Motor neuron (in vitro differentiated cells): ENCODE measurements around the gene PRSS56. TPM values are rescaled to one million over a fixed set of nuclear protein-coding genes. Genes with fewer than 3 reads are reported as not detected.
A peak's percentile ranks its signal among the peaks of the same experiment; 100 is the strongest.

Experiments used
- ATAC-seq, 8 experiments: fragments of 200-7000 bp; cut with Tn5 transposase; replicated peaks in 6 of 8; 2 replicates each; pipeline ENCODE4 v1.8.0; 2021; ENCODE audit warnings: mild to moderate bottlenecking in 8 of 8, moderate library complexity in 8 of 8
- H3K27ac ChIP-seq, 2 donors: fragments of 250-450 bp; sonication (Bioruptor Pico); 2 replicates each; pipeline ENCODE4 v1.9.0; 2021; ENCODE audit warnings: antibody characterized with exemption in 2 of 2, mild to moderate bottlenecking in 2 of 2, moderate library complexity in 1 of 2
- H3K4me1 ChIP-seq, 2 donors: fragments of 250-450 bp; sonication (Bioruptor Pico); replicated peaks in 1 of 2; 2 replicates each; pipeline ENCODE4 v1.6.1; 2021; ENCODE audit warnings: antibody characterized with exemption in 2 of 2, mild to moderate bottlenecking in 2 of 2, moderate library complexity in 1 of 2
- H3K4me3 ChIP-seq, 5 donors: fragments of 250-450 bp; sonication (Bioruptor Pico); 2 replicates each; pipeline ENCODE4 v1.9.0; 2021; ENCODE audit warnings: antibody characterized with exemption in 5 of 5, mild to moderate bottlenecking in 5 of 5, moderate library complexity in 4 of 5
- WGBS, 10 experiments: fragments of 450-650 bp; shearing (Covaris generic); methylation state at CpG; one replicate each; pipeline ENCODE4 v1.0.0; 2022; 5-methylcytosine and 5-hydroxymethylcytosine counted together
- in situ Hi-C, 9 experiments: fragments of 400-800 bp; cut with MboI; loops; one replicate each; pipeline ENCODE4 v1.15.0; 2021; ENCODE audit warnings: low sequenced_read_pairs in 9 of 9, low pct_unique_long_range_greater_than_20kb in 2 of 9; ENCODE audit not compliant: unreplicated experiment in 9 of 9
- total RNA-seq, 8 experiments: library from RNA; unstranded; fragments of 300-600 nt; gene quantifications; 2 replicates each; pipeline versions ENCODE4 v1.2.3 to v1.2.4, GENCODE V29; 2022

The PRSS56 gene
- total RNA-seq, 8 experiments from 2014 or later, result 0.08 to 1.9 (median 0.58) TPM; not detected in 2

DNA sequence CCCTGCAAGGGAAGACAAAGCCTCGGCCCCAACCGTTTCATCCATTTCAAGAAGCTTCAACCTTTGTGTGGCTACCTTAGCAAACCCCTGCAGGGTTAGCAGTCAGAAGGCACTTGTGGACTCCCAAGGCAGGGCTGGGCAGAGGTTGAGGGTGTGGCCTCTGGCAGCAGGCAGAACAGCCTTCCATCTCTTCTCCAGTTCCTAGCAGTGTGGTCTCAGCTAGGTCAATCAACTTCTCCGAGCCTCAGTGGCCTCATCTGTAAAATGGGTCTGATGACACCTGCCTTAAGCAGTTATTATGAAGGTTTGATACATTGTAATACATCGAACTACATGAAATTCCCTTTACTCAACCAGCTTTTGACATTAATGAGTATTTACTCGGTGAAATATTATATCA, 6.8 kb upstream of the PRSS56 start:
- peak in 1 of 8 experiments; percentile 16 for ATAC-seq
- in situ Hi-C loops, result loop anchor here in 2 of 9 experiments (25.0 kb wide), 1 partner anchor 601 kb away; no protein-coding TSS in a partner anchor
- Histone ChIP-seq H3K4me3 (no peak overlapping the region), H3K4me1 (peaks cover 40 to 45% of the 10 kb centered on the region in 2 donors), H3K27ac (peak overlapping the region; percentile 13 to 73)
- 13 to 100% (median 61%) methylated on average over 2 to 4 of the region's 5 CpGs; no CpG with 5 or more reads in 1 of the 10 experiments for WGBS, 10 experiments

- Histone ChIP-seq H3K27ac (peak overlapping the region; percentile 28 to 52), H3K4me1 (peaks cover 50 to 52% of the 10 kb centered on the region in 2 donors), H3K4me3 (no peak overlapping the region)
- peak in 1 of 8 experiments; percentile 48 for ATAC-seq
- in situ Hi-C loops, result loop anchor here in 2 of 9 experiments (25.0 kb wide), 1 partner anchor 603 kb away; no protein-coding TSS in a partner anchor
- 60 to 91% (median 88%) methylated on average over 1 to 7 of the region's 7 CpGs; no CpG with 5 or more reads in 2 of the 10 experiments for WGBS, 10 experiments
Observed at GRCh38 chr2:232515639-232516038, 4.5 kb upstream of the PRSS56 start.

DNA sequence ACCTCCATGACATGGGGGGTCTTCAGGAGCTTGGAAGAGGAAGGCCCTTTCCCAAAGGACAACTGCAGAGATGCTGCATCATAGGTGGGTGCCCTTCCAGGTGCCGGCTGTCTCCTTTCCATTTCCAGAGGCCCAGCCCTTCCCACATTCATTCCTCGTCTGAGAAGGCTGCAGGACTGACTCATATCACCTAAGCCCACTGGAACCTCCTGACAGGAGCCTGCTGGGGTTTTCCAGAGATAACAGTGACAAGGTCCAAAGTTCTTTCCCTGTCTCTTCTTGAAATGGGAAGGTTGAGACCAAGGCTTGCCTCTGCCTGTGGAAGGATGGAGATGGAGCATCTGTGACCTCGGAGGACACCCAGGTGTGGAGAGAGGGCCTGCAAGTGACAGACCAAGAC, 3.6 kb upstream of the PRSS56 start:
- Histone ChIP-seq H3K27ac (no peak overlapping the region), H3K4me1 (peaks cover 44 to 45% of the 10 kb centered on the region in 2 donors), H3K4me3 (no peak overlapping the region)
- WGBS, 10 experiments, result 50 to 100% (median 80%) methylated on average over 1 to 3 of the region's 3 CpGs; no CpG with 5 or more reads in 6 of the 10 experiments
- ATAC-seq, result no peak
- in situ Hi-C loops, result loop anchor here in 2 of 9 experiments (25.0 kb wide), 1 partner anchor 604 kb away; no protein-coding TSS in a partner anchor

DNA sequence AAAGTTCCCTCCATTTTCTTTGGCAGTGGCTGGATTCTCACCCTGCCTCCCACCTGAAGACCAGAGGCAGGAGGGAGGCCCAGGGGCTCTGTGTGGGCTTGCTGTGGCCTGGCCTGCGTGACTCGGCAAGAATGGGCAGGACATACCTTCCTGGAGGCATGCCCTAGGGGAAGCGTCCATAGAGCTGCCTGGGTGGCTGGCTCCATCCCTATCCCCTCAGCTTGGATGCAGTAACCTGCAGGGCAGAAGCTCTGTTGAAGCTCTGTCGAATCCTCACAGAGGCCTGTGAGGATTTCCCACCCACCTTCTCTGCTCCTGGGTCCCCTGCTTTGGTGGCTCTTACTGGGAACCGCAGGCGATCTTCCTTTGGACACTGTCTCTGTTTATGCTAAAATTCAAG, 1.3 kb upstream of the PRSS56 start:
- peaks cover 38 to 42% of the 10 kb centered on the region in 2 donors for H3K4me1 ChIP-seq
- in situ Hi-C loops, result loop anchor here in 2 of 9 experiments (25.0 kb wide), 1 partner anchor 607 kb away; no protein-coding TSS in a partner anchor
- H3K4me3 ChIP-seq, result no peak overlapping the region
- no peak overlapping the region for H3K27ac ChIP-seq
- WGBS, 10 experiments, result 0 to 81% (median 61%) methylated on average over 1 to 4 of the region's 6 CpGs; no CpG with 5 or more reads in 5 of the 10 experiments
- no peak for ATAC-seq

- WGBS, 10 experiments, result 30% methylated on average over 2 of the region's 15 CpGs; no CpG with 5 or more reads in 9 of the 10 experiments
Observed at GRCh38 chr2:232520489-232520888, 301 bp downstream of the PRSS56 start.

GRCh38 chr2:232521098-232521497, 910 bp downstream of the PRSS56 start:
- 90 to 93% (median 93%) methylated on average over 2 to 7 of the region's 14 CpGs; no CpG with 5 or more reads in 7 of the 10 experiments for WGBS, 10 experiments
- ATAC-seq, result no peak
- in situ Hi-C loops, result loop anchor here in 4 of 9 experiments (10.0 to 25.0 kb wide), 3 partner anchors 66 to 616 kb away; partner anchors contain the start of gene ALPI (in 1 of the 4)
- peaks cover 39 to 48% of the 10 kb centered on the region in 2 donors for H3K4me1 ChIP-seq
- no peak overlapping the region for H3K4me3 ChIP-seq
- H3K27ac ChIP-seq, result no peak overlapping the region

More at GRCh38 chr2:232520489-232520888, 301 bp downstream of the PRSS56 start:
- Histone ChIP-seq H3K4me3 (no peak overlapping the region), H3K4me1 (peaks cover 36 to 46% of the 10 kb centered on the region in 2 donors), H3K27ac (no peak overlapping the region)
- ATAC-seq, result no peak
- in situ Hi-C loops, result loop anchor here in 4 of 9 experiments (10.0 to 25.0 kb wide), 3 partner anchors 66 to 616 kb away; partner anchors contain the start of gene ALPI (in 1 of the 4)

DNA sequence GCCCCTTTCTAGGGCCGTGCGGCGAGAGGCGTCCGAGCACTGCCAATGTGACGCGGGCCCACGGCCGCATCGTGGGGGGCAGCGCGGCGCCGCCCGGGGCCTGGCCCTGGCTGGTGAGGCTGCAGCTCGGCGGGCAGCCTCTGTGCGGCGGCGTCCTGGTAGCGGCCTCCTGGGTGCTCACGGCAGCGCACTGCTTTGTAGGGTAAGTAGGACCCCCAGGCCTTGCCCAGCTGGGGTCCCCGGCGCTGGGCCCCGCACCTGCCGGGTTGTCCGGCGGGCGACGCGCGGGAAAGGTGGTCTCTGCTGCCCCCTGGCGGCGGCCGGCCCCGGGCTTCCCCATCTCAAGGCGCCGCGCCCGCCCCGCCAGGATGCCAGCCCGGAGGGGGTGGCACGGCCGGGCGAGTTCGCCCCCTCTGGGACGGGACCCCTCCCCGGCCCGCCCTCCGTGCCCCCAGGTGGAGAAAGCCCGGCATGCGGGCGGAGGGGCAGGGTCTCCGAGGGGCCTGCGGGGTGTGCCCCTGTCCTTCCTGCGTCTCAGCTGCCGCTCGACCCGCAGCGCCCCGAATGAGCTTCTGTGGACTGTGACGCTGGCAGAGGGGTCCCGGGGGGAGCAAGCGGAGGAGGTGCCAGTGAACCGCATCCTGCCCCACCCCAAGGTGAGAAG, 1.9 kb downstream of the PRSS56 start:
- Histone ChIP-seq H3K4me3 (peak overlapping the region; percentile 25 to 40 (median 35)), H3K27ac (no peak overlapping the region), H3K4me1 (peaks cover 43 to 56% of the 10 kb centered on the region in 2 donors)
- WGBS, 10 experiments, result 0% methylated on average over 2 to 6 of the region's 66 CpGs; no CpG with 5 or more reads in 8 of the 10 experiments
- in situ Hi-C loops, result loop anchor here in 4 of 9 experiments (10.0 to 25.0 kb wide), 3 partner anchors 67 to 617 kb away; partner anchors contain the start of gene ALPI (in 1 of the 4)
- peak; percentile 23 to 76 (median 36) for ATAC-seq

DNA sequence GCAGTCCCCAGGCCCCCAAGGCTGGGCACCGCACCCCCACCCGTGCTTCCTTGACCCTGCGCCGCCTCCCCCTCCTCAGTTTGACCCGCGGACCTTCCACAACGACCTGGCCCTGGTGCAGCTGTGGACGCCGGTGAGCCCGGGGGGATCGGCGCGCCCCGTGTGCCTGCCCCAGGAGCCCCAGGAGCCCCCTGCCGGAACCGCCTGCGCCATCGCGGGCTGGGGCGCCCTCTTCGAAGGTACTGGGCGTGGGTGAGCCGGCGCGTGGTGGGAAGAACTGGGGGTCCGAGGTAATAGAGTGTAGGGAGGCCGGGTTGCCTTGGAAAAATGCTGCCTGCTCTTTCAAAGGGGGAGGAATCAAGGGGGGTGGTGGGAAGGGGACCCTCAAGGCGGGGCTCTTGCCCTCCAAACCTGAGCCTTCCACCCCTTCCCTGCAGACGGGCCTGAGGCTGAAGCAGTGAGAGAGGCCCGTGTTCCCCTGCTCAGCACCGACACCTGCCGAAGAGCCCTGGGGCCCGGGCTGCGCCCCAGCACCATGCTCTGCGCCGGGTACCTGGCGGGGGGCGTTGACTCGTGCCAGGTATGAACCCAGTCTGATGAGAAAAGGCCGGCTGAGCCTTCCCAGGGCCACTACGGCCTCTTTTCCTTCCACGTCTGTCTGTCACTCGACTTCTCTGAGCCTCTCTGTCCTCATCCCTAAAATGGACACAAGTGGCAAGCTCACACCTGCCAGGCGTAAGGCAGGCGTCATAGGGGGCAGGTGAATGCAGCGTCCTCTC, 2.6 kb downstream of the PRSS56 start:
- 32 to 100% methylated on average over 1 to 11 of the region's 46 CpGs; no CpG with 5 or more reads in 8 of the 10 experiments for WGBS, 10 experiments
- no peak overlapping the region for H3K27ac ChIP-seq
- peak overlapping the region in 4 of 5 donors; percentile 25 to 40 (median 36) for H3K4me3 ChIP-seq
- peaks cover 43 to 56% of the 10 kb centered on the region in 2 donors for H3K4me1 ChIP-seq
- in situ Hi-C loops, result loop anchor here in 4 of 9 experiments (10.0 to 25.0 kb wide), 3 partner anchors 68 to 618 kb away; partner anchors contain the start of gene ALPI (in 1 of the 4)
- no peak for ATAC-seq

- H3K4me3 ChIP-seq, result peak overlapping the region in 4 of 5 donors; percentile 28 to 40 (median 32)
- 0 to 13% (median 10%) methylated on average over 1 to 3 of the region's 16 CpGs; no CpG with 5 or more reads in 7 of the 10 experiments for WGBS, 10 experiments
- in situ Hi-C loops, result loop anchor here in 4 of 9 experiments (10.0 to 25.0 kb wide), 3 partner anchors 69 to 619 kb away; partner anchors contain the start of gene ALPI (in 1 of the 4)
- H3K4me1 ChIP-seq, result peaks cover 43 to 56% of the 10 kb centered on the region in 2 donors
- no peak overlapping the region for H3K27ac ChIP-seq
- no peak for ATAC-seq
Observed at GRCh38 chr2:232523402-232523681, 3.2 kb downstream of the PRSS56 start.

DNA sequence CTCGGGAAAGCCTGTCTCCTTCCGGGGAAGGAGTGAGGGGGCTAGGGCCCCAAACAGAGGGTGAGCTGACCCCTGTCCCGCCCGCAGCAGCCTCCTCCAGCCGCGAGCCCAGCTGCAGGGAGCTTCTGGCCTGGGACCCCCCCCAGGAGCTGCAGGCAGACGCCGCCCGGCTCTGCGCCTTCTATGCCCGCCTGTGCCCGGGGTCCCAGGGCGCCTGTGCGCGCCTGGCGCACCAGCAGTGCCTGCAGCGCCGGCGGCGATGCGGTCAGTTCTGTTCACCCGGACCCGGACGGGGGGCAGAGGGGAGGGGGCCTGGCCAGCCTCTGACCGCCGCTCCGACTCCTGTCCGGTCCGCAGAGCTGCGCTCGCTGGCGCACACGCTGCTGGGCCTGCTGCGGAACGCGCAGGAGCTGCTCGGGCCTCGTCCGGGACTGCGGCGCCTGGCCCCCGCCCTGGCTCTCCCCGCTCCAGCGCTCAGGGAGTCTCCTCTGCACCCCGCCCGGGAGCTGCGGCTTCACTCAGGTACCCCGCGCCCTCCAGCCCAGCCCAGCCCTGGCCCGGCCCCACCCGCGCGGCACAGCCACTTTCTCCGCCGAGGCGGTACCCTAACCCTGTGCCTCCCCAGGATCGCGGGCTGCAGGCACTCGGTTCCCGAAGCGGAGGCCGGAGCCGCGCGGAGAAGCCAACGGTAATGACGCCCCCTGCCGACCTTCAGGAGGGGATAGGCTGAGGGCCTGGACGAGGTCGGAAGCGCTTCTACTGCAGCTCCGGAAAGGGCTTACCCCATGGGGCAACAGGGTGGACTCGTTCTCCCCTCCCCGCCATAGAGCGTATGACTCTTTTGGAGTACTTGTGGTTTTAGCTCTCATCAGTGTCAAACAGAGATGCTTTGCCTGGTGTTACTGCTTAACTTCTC, 3.8 kb downstream of the PRSS56 start:
- peak; percentile 45 to 67 (median 50) for ATAC-seq
- peak overlapping the region; percentile 22 to 40 (median 30) for H3K4me3 ChIP-seq
- WGBS, 10 experiments, result 6 to 18% (median 15%) methylated on average over 1 to 14 of the region's 75 CpGs; no CpG with 5 or more reads in 6 of the 10 experiments

GRCh38 chr2:232524771-232525170, 4.6 kb downstream of the PRSS56 start:
- Histone ChIP-seq H3K4me3 (no peak overlapping the region), H3K4me1 (peaks cover 39 to 53% of the 10 kb centered on the region in 2 donors), H3K27ac (no peak overlapping the region)
- WGBS, 10 experiments, result 0% methylated on average over 1 of the region's 6 CpGs; no CpG with 5 or more reads in 9 of the 10 experiments
- in situ Hi-C loops, result loop anchor here in 5 of 9 experiments (10.0 to 25.0 kb wide), 3 partner anchors 70 to 620 kb away; partner anchors contain the start of gene ALPI (in 1 of the 5)
- ATAC-seq, result no peak

More for the DNA sequence above, 3.8 kb downstream of the PRSS56 start:
- in situ Hi-C loops, result loop anchor here in 4 of 9 experiments (10.0 to 25.0 kb wide), 3 partner anchors 69 to 619 kb away; partner anchors contain the start of gene ALPI (in 1 of the 4)
- Histone ChIP-seq H3K27ac (no peak overlapping the region), H3K4me1 (peaks cover 43 to 56% of the 10 kb centered on the region in 2 donors)
